H1 (cell line): ENCODE data around the gene POU2F2. TPM values are rescaled to one million over a fixed set of nuclear protein-coding genes. Genes with fewer than 3 reads are reported as not detected.

Source experiments
- BRCA1 ChIP-seq: IDR thresholded peaks from 2 replicates; pipeline ENCODE4 v1.6.1; 2012; ENCODE audit warnings: low read depth, low read length, improper control_type of control experiment
- SIRT6 ChIP-seq: IDR thresholded peaks from one replicate; pipeline ENCODE4 v1.7.1; 2012; ENCODE audit warnings: low read length, inconsistent platforms
- polyA plus RNA-seq, 7 experiments: library from polyadenylated mRNA; depleted of rRNA in 3 of 7; stranded (reverse) in 5 of 7; unstranded in 2 of 7; fragments of >200 nt in 5 of 7; fragments of 200-250 nt in 2 of 7; gene quantifications; 1 replicate in 5 of 7; 2 replicates in 1 of 7; 4 replicates in 1 of 7; pipeline versions ENCODE4 v1.2.1 to v1.2.3, GENCODE V29; 2011 to 2013; ENCODE audit warnings: missing spikeins in 2 of 7, mixed read lengths in 2 of 7
- total RNA-seq: library from RNA; stranded (reverse); fragmentation: NEBNext Ultra II Directional; extraction: Animal tissue kit (Norgen Biotek cat#: 25700); gene quantifications from 2 replicates; pipeline ENCODE4 v1.2.1, GENCODE V29; 2021

POU2F2 gene
- total and polyA plus RNA-seq, 2 of the 8 experiments (the other 6 are each of a cell fraction or from before 2014, with no cell fraction given) = 5.0 to 6.1 TPM

GRCh38 chr19:42129399-42130253 lies 2.6 kb downstream of the POU2F2 start (continued):
- TF ChIP-seq BRCA1 (no peak), SIRT6 (no peak)
